ENCODE data around the gene IDH2.

The IDH2 gene

GRCh38 chr15:90090226-90090848, 11.9 kb downstream of the IDH2 start:
- H3K4me3 ChIP-seq (replicated peaks; ENCODE audit: low read depth, low read length) = no peak overlapping the region
- no peak for DNase-seq (ENCODE audit: low read depth)
- no peak for TF ChIP-seq CTCF (IDR thresholded peaks at IDR 0.05; ENCODE audit: low read length, missing control alignments)

GRCh38 chr15:90087454-90088154, 14.7 kb downstream of the IDH2 start:
- TF ChIP-seq CTCF (IDR thresholded peaks at IDR 0.05; ENCODE audit: low read length, missing control alignments) = peak; percentile 31
- H3K4me3 ChIP-seq (replicated peaks; ENCODE audit: low read depth, low read length) = no peak overlapping the region
- DNase-seq (ENCODE audit: low read depth) = peak; percentile 43

GRCh38 chr15:90086868-90087268, 15.4 kb downstream of the IDH2 start:
- DNase-seq (ENCODE audit: low read depth) = peak; percentile 61
- peak; percentile 89 for TF ChIP-seq CTCF (IDR thresholded peaks at IDR 0.05; ENCODE audit: low read length, missing control alignments)
- H3K4me3 ChIP-seq (replicated peaks; ENCODE audit: low read depth, low read length) = no peak overlapping the region

- no peak overlapping the region for H3K4me3 ChIP-seq (replicated peaks; ENCODE audit: low read depth, low read length)
- no peak for DNase-seq (ENCODE audit: low read depth)
- TF ChIP-seq CTCF (IDR thresholded peaks at IDR 0.05; ENCODE audit: low read length, missing control alignments) = no peak
These were observed 16.7 kb downstream of the IDH2 start for GRCh38 chr15:90085565-90085964.

GRCh38 chr15:90084876-90085423, 17.3 kb downstream of the IDH2 start:
- TF ChIP-seq CTCF (IDR thresholded peaks at IDR 0.05; ENCODE audit: low read length, missing control alignments) = no peak
- no peak overlapping the region for H3K4me3 ChIP-seq (replicated peaks; ENCODE audit: low read depth, low read length)
- no peak for DNase-seq (ENCODE audit: low read depth)

- no peak for TF ChIP-seq CTCF (IDR thresholded peaks at IDR 0.05; ENCODE audit: low read length, missing control alignments)
- no peak overlapping the region for H3K4me3 ChIP-seq (replicated peaks; ENCODE audit: low read depth, low read length)
- DNase-seq (ENCODE audit: low read depth) = no peak
These were observed 18.2 kb downstream of the IDH2 start for GRCh38 chr15:90083954-90084607.
